H1 (cell line): Measurements from ENCODE around the gene GBA2. TPM values are rescaled to one million over a fixed set of nuclear protein-coding genes. Genes with fewer than 3 reads are reported as not detected.

Experiments
- ASH2L ChIP-seq: fragments of 200-600, 300-600 bp; sonication (generic); IDR thresholded peaks from one replicate; pipeline ENCODE4 v1.7.1; 2017; ENCODE audit warnings: low read length
- EGR1 ChIP-seq: IDR thresholded peaks from 2 replicates; pipeline ENCODE4 v1.6.1; 2011; ENCODE audit warnings: low read depth, low read length, borderline replicate concordance
- POU5F1 ChIP-seq: IDR thresholded peaks from 2 replicates; pipeline ENCODE4 v1.6.1; 2011; ENCODE audit warnings: low read depth, mild to moderate bottlenecking, low read length, moderate library complexity
- SRF ChIP-seq: IDR thresholded peaks from 2 replicates; pipeline ENCODE4 v1.6.1; 2011; ENCODE audit warnings: mild to moderate bottlenecking, low read depth, low read length, moderate library complexity
- polyA plus RNA-seq, 7 experiments: library from polyadenylated mRNA; depleted of rRNA in 3 of 7; stranded (reverse) in 5 of 7; unstranded in 2 of 7; fragments of >200 nt in 5 of 7; fragments of 200-250 nt in 2 of 7; gene quantifications; 1 replicate in 5 of 7; 2 replicates in 1 of 7; 4 replicates in 1 of 7; pipeline versions ENCODE4 v1.2.1 to v1.2.3, GENCODE V29; 2011 to 2013; ENCODE audit warnings: missing spikeins in 2 of 7, mixed read lengths in 2 of 7
- total RNA-seq: library from RNA; stranded (reverse); fragmentation: NEBNext Ultra II Directional; extraction: Animal tissue kit (Norgen Biotek cat#: 25700); gene quantifications from 2 replicates; pipeline ENCODE4 v1.2.1, GENCODE V29; 2021

The GBA2 gene
- total and polyA plus RNA-seq, 2 of the 8 experiments (the other 6 are each of a cell fraction or from before 2014, with no cell fraction given), result 64.2 to 71.9 TPM

DNA sequence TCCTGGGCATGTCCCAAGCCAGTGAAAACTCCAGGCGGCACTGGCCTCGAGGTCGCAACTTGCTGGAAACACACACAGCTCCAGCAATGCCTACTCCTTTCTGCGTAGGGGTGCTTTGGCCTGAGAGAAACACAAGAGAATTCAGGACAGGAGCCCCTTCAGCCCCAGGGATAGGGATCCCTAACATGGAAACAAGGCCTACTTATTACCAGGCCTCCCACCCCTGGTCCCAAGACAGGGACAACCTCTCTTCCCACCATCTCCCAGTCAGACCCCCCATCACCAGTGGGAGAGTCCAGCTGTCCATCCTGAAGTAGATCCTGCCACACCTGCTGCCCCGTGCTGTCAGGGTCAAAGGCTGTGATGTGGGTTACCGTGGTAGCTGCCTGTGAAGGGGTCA lies 8.8 kb downstream of the GBA2 start (continued):
- no peak for TF ChIP-seq POU5F1
- TF ChIP-seq ASH2L, result no peak
- TF ChIP-seq EGR1, result no peak
- no peak for TF ChIP-seq SRF
